ENCODE results near the gene TLE1.
A peak's percentile ranks its signal among the peaks of the same experiment; 100 is the strongest.
"Not testable (repeated sequence)": the region's sequence is repeated elsewhere in the genome, so short reads cannot be mapped to it uniquely, and the experiment has no call there.

The TLE1 gene

DNA sequence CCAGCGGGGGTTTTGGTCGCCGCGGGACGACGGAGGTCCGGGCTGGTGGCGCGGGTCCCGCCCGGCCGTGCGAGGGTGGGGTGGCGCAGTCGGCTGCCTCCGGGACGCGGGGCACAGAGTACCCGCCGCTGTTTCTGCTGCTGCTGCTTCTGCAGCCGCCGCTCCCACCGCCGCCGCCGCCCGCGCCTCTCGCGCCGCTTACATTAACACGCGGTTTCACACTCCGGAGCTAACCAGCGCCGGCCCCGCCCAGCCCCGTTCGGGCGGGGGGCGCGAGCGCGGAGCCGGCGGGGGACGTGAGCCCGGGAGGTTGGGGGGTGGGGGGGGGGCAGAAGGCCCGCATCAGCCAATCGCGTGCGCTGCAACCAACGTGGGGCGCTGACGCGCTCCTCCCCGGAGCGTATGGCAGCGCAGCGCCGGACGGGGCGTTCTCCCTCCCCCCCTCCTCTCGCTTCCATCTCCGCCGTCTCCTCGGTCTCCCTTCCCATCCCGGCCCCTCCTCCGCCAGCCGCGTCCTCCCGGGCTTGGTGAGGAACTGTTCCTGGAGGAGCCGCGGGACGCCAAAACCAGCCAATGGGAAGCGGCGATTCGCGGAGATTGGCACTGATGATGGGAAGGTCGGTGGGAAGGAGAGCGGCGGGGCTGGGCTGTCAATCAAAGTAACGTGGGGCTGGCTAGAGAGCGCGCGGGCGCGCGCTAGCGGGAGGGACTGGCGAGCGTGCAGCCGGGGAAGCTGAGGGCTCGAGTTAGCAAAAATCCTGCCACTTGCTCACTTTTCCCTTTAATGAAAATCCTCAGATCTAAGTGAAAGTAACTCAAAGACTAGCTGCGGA lies at the start of gene TLE1:
Gene TLE1 (minus strand): TSS at position 205 of the 833 bp plus-strand sequence. CDS start 1,307 bp downstream, outside the sequence.
- peak; percentile 97 for DNase-seq

DNA sequence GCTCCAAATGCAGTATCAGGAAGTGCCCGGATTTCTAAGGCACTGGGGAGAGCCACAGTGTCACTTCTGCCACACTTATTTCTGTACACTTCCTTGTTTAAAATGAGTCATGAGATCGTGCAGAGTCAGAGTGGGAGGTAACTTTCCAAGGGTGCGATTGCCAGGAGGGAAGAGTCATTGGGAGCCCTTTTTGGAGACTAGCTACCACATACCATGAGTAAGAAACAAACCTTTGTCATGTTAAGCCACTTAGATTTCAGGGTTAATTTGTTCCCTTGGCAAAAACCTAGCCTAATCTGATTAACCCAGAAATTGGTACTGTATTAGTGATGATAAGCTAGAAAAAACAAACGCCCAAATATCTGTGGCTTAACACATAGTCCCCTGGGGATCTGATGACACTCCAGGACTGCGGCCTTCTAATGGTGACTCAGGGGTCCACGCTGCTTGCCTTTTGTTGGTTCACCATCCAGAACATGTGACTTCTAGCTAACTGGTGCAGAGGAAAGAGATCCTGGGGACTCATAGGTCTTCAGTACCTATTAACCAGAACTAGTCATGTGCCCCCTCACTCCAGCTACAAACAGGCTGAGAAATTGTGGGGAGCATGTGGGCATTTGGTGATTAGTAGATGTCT lies 48.6 kb upstream of the TLE1 start:
- no peak for DNase-seq

DNA sequence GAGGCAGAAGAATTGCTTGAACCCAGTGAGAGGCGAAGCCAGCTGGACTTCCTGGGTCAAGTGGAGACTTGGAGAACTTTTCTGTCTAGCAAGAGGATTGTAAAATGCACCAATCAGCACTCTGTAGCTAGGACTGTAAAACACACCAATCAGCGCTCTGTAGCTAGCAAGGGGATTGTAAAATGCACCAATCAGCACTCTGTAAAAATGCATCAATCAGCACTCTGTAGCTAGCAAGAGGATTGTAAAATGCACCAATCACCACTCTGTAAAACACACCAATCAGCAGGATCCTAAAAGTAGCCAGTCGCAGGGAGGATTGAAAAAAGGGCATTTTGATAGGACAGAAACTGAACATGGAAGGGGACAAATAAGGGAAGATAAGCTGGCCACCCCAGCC lies 41.2 kb upstream of the TLE1 start:
- not testable (repeated sequence) for DNase-seq

DNA sequence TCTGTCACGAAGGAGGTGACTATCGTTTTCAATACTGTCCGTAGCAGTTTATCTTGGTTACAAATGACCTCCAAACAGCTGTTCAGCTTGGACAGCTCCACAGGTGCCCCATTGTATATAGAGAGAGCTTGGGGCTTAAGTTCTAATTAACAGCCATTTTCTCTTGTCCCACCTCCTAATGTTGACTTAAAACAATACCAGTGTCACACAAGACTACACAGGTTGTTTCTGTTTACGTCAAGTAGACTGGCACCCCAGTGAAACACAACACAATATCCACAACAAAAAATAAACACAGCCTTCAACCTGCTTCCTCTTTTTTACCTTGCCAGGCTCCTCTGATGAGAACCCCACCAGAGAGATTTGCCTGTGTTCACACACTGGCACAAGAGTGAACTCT lies 39.8 kb upstream of the TLE1 start:
- DNase-seq = no peak

DNA sequence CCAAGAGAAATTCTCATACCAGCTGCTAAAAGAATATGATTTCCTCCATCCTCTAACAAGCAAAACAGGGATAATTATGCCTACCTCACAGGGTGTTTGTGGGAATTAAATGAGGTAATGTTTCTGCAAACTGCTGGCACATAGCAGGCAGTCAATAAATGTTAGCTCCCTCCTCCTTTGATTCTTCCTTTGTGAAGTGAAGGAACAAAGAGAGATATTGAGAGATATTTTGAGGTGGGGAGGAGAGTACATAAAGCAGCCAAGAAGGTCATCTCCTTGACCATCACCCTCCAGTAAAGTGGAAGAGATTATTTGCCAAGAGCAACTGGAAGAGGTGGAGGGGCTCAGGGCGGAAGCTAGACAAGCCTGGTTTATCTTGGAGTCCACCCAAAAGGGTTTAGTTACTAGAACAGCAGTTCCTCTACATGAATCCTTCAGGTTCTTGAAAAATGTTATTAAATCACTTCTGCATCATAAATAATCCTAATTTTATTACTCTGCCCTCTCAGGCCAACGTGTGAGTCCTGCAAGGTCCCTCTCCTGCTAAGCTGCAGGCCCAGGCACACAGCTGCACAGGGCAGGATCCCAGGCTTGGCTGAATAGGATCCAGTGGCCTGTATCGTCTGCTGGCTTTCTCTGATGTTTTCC lies 35.0 kb upstream of the TLE1 start:
- no peak for DNase-seq

DNA sequence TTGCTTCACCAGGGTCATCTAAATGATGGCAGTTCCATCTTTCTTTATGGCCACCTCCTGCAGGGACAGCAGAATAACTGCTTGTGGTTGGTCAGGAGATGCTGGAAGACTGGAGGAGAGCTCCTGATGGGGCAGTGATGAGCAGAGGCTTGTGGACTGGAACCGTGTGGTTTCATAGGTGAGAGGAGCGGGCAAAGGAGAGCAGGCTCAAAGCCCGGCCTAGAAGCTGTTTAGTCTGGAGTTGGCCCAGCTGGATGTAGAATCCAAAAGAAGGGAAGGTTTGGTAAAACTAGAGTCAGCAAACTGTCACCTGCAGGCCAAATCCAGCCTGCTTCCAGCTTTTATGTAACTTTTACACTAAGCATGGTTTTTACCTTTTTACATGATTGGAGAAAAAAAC lies 32.9 kb upstream of the TLE1 start:
- DNase-seq = no peak

DNA sequence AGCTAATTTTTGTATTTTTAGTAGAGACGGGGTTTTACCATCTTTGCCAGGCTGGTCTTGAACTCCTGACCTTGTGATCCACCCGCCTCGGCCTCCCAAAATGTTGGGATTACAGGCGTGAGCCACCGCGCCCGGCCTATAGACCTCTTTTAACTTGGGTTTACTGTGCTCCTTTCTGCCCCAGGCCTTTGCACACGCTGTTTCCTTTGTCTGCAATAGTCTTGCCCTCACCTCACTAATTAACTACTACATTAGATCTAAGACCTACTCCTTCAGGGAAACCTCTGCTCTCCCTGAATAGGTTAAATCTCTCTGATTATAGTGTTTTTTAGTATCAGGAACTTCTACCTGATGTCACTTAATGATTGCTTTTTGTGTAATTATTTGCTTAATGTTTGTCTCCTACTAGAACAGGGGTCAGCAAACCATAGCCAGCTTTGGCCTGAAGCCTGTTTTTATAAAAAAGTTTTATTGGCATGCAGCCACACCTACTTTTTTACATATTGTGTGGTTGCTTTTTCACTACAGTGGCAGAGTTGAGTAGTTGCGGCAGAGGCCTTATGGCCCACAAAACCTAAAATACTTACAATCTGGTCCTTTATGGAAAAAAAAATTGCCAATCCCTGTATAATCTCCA lies 31.2 kb upstream of the TLE1 start:
- DNase-seq = no peak

DNA sequence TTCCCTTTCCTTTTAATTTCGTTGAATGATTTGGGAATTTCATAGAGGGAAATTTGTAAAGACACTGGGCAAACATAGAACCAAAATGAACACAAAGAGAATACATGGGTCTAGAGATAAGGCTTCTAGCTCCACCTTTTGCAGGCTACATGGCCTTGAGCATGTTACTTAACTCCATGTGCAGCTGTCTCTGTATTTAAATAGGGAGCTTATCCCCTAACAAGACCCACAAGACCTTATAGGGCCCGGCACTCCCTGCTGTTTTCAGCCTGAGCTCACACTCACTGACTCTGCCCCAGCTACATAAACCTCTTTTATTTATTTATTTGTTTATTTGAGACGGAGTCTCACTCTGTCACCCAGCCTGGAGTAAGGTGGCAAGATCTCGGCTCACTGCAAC lies 30.6 kb upstream of the TLE1 start:
- DNase-seq = no peak

DNA sequence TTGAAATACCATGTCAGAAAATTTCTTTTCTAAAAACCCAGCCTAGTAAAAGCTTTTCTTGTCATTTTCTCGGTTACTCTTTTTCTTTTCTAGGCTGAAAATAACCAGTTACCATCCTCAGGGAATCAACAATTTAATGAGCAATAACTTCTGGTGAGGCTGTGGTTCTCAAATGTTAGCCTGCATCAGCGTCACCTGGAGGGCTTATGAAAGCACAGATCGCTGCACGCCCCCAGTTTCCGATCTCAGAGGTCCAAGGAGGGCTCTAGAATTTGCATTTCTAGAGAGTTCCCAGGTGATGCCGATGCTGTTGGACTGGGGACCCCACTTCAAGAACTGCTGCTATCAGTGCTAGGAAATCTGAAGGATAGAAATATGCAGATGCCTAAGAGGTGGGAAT lies 28.9 kb upstream of the TLE1 start:
- no peak for DNase-seq

DNA sequence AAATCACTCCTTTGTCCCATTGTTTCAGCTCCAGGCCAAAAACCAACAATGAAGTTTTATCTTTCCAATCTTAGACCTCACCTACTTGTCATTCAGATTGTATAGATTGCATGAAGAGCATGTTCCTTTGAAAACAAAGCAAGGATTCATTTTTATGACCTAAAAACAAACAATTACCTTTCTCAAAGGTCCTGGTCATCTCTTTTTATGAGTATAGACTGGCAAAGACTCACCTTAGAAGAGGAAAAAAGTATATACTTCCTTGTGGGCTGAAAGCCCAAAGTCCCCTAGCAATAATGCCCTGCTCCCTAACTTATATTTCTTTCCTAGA lies 28.4 kb upstream of the TLE1 start:
- no peak for DNase-seq

DNA sequence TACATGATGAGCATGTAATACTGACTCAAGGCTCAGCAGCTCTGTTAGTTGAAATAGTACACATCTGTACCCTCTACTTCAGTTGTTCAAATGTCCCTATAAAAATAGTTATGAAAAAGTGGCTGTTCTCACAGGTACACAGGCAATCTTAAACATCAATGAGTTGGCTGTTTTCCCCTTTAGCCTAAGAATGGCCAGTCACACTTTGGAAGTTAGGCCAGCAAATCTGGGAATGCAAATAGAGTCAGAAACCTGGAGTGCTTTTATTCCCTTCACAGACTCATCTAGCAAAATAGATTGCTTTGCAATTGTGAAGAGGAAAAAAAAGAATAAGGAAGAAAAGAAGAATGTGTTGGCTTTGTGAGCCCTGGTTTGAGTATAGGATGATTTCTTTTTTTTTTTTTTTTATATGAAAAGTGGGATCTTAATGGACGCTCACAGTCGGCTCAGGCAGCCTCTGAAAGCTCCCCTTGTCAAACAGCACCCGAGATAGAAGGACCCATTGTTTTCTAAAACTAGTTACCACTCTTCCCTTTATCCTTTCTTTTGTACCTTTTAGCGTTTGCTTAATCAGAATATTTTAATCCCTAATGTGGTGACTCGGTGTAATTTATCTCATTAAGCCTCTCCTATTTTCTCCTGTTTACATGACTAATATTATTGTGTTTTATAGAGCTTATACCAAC lies 27.9 kb upstream of the TLE1 start:
- DNase-seq = no peak

DNA sequence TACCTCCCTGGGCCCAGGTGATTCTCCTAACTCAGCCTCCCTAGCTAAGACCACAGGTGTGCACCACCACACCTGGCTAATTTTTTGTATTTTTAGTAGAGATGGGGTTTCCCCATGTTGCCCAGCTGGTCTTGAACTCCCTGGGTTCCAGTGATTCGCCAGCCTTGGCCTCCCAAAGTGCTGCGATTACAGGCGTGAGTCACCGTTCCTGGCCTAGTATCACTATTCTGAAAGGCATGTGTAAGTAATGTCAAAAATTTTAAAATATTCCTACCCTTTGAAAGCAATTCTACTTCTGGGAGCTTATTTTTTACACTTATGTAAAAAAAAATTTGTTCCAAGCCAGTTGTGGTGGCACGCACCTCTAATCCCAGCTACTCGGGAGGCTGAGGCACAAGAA lies 27.1 kb upstream of the TLE1 start:
- no peak for DNase-seq

DNA sequence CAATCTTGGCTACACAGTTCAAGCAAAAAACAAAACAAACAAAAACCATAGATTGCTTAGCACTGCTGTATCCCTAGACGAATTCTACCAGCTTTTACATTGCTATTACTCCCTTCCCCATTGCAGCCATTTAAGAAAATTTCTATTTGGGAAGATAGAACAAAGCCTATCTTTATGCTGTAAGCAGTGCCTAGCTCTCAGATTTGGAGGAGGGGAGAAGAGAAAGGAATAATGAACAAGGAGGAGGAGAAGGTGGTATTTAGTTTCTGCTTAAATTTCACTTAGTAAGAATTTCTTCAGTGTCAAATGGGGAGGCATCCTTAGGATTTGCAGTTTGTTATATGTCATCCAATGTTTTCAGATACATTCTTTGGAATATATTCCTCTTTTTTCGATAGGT lies 16.2 kb upstream of the TLE1 start:
- DNase-seq = no peak

DNA sequence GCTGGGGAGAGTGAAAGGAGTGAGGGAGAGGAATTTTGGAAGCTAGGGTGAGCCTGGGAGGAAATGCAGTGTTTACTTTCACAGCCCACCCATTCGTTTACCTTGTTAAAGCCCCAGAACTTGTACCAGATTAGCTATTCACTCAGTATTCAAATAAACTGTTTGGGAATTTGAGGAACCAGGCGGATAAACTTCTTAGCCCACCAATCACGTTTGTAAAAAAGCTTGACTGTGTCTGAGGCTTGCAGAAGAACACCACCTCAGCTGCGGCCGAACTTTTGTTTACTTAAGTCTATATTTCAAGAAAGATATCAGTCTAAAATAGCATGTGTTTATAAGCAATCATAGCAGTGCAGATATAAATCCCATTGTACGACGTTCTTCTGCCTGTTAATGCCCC lies 5.2 kb upstream of the TLE1 start:
- no peak for DNase-seq

DNA sequence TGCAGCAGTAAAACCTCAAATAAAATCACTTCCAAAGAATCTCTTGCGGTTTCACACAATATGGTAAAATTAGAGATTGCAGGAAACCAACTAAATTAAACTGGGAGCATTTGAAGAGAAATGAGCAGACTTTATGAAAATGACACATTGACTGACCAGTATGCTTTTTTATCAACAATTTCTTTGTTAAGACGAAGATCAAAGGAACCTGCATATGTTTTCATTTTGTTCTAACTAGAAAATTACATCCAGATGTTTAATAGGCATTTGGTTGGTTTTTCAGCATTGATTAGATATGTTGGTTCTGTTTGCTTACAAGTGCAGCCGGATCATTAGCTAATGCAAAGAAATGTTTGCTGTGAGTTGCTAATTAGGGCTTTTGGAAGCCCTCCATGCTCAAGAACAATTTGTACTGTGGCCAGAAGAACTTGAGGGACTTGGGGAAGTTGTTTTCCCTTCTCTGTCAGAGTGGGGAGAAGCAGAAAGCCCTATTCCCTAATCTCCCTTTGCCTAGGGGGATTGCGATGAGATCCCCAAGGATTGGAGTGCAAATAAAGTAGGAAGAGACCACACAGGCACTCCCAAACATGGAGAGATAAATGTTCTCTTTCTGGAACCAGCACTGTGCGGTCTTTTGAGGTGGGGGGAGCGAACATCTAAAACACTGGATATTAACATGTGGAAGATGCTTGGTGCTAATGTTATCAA lies 4.5 kb upstream of the TLE1 start:
- DNase-seq = no peak

DNA sequence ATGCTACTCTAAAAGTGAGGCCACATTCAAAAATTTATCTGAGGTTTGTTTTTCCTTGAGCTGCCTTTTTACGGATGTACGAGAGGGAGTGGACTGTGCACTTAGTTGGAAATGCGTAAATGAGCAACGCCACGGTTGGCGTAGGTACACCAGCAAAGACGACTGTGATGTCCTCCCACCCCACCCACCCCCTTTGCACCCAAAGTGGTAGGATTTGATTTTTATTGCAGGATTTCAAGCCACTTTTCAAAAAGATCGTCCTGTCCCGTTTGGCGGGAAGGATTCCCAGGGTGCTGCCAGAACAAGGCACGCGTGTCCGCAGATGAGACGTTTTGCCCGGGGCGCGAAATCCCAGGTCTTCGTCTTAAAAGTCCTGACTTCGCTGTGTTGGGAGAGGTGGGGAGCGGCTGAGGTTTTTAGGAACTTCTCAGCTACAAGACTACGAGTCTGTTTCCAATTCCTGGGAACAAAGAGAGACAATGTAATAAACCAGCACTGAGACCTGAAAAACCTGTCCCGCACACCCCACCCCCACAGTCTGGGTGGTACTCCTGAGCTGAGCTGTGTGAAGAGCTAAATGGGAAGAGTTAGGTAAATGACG lies 1.0 kb upstream of the TLE1 start:
- no peak for DNase-seq

DNA sequence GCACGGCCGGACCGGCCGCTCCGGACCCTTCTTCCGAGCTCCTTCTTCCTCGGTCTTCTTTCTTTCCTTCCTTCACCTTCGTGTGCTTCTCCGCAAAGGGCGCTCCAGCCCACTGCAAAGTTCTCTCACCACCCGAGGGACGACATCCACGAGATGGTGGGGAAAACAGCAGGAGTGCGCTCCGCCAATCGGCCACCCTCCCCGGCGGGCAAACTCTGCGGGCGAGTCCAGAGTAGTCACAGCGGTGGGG lies 329 bp downstream of the TLE1 start:
- not testable (repeated sequence) for DNase-seq

DNA sequence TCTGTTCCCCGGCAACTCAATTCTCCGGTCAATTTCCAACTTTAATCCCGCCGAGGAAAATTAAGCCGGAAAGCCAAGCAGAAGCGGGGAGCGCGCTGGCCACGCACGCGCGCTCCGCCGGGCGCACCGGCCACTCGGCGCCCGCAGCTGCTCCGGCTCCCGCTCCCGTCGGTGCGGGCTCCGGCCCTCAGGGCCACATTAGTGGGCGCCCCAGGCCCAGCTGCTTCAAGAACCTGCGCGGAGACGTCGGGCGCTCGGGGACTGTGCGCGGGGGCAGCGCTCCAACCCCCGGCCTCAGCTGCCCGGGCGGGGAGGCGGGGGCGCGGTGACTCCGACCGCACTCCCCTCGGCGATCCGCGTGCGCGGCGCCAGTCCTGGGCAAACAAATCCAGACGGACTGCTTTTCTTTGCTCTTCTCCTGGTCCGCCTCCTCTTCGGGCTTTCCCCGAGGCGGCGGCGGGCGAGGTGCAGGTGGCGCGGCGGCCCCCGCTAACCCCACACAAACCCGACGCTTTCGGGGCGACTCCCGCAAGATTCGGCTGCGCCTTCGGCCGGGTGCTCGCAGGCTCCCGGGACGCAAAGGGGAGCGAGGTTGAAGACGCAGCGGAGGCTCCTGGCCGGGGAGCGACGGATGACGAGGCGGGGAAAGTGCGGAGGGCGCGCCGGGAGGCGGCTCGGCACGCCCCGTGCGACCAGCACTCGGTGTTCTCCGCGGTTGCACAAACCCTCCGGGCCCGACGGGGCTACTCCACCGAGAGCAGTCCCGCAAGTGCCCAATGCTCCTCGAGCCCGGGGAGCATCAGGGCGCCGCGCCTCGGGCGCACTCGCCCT lies 870 bp downstream of the TLE1 start:
- not testable (repeated sequence) for DNase-seq

DNA sequence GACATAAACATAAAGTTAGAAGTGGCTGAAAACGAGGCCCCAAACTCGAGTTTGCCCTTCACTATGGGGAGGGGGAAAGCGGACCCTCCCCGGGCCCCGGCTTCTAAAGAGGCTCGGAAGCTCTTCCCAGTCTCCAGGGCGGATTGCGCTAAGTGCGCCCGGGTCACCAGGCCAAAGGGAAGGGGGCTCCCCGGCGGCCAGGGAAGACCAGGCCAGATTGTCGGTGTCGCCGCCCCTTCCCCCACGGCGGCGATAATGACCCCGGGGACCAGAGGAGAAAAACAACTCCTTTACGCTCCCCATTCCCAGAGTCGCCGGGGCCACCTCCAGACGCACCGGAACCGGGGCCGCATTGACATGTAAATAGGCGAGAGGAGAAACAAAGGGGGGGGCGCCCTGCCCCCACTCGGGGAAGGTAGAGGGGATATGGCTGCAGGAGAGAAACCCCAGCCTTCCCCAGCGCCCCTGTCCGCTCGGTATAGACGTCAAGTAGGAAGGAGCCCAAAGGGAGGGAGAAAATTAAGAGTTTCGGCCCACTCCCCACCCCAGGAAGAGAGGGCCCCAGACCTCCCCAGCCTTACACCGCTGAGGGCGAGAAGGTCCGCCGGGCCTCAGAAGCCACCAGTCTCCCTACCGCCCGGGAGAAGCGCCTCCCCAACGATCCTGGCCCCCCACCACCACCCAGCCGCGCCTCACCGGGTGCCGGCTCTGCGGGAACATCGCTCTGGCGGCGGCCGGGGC lies 1.7 kb downstream of the TLE1 start:
- peak in 1 of 2 experiments; percentile 18 for DNase-seq

Data from NCI-H1930 (cell line).